NB4 (cell line): ENCODE data around the gene FABP7.
A peak's percentile ranks its signal among the peaks of the same experiment; 100 is the strongest.

Source experiments
- DNase-seq: peaks from one replicate; pipeline ENCODE4 v3.0.0; 2010; ENCODE audit warnings: low read depth
- H3K4me3 ChIP-seq: one replicate; pipeline ENCODE4 v1.5.1; 2011; ENCODE audit warnings: mild to moderate bottlenecking, low read depth, low read length, moderate library complexity
- CTCF ChIP-seq: IDR thresholded peaks from one replicate; pipeline ENCODE4 v1.5.1; 2012; ENCODE audit warnings: low read depth, low read length
- MAX ChIP-seq: IDR thresholded peaks from 2 replicates; pipeline ENCODE4 v1.6.1; 2011; ENCODE audit warnings: low read depth, low read length
- MYC ChIP-seq: IDR thresholded peaks from 2 replicates; pipeline ENCODE4 v1.6.1; 2011; ENCODE audit warnings: low read depth, low read length
- POLR2A ChIP-seq: IDR thresholded peaks from 2 replicates; pipeline ENCODE4 v1.6.1; 2011; ENCODE audit warnings: mild to moderate bottlenecking; ENCODE audit not compliant: insufficient read length; ENCODE audit errors: extremely low read depth

FABP7 gene

GRCh38 chr6:122788663-122789181 is 9.2 kb downstream of the FABP7 start:
- no peak for DNase-seq
- TF ChIP-seq POLR2A (no peak), CTCF (no peak), MAX (no peak), MYC (no peak)
- peak overlapping the region; percentile 48 for H3K4me3 ChIP-seq

GRCh38 chr6:122789182-122790027 is 9.9 kb downstream of the FABP7 start, which contains the start of gene SMPDL3A:
Gene SMPDL3A (plus strand): TSS chr6:122789258. CDS start chr6:122789347, 89 bp downstream.
- peak; percentile 38 for DNase-seq
- H3K4me3 ChIP-seq: peak within 1 kb of the TSS; percentile 48
- TF ChIP-seq MYC: no peak
- TF ChIP-seq POLR2A: no peak
- no peak for TF ChIP-seq MAX
- TF ChIP-seq CTCF: peak; percentile 8

- DNase-seq: no peak
- TF ChIP-seq MYC (no peak), CTCF (no peak), MAX (no peak), POLR2A (no peak)
- H3K4me3 ChIP-seq: peak overlapping the region; percentile 48
Observed at GRCh38 chr6:122790028-122790422, 10.5 kb downstream of the FABP7 start.

GRCh38 chr6:122790423-122791309 is 11.2 kb downstream of the FABP7 start:
- no peak for TF ChIP-seq MAX
- no peak for TF ChIP-seq POLR2A
- no peak for TF ChIP-seq CTCF
- no peak for TF ChIP-seq MYC
- H3K4me3 ChIP-seq: no peak overlapping the region
- DNase-seq: no peak

- no peak overlapping the region for H3K4me3 ChIP-seq
- DNase-seq: no peak
- TF ChIP-seq POLR2A: no peak
- no peak for TF ChIP-seq MAX
- no peak for TF ChIP-seq CTCF
- TF ChIP-seq MYC: no peak
Observed at GRCh38 chr6:122791310-122791679, 11.8 kb downstream of the FABP7 start.
